PC-3 (cell line): Measurements from ENCODE around the gene CPLX1. TPM values are rescaled to one million over a fixed set of nuclear protein-coding genes. Genes with fewer than 3 reads are reported as not detected.

ENCODE experiments used
- ATAC-seq: fragments of 200-7000 bp; cut with Tn5 transposase; 2 replicates; pipeline ENCODE4 v1.9.1; 2020; ENCODE audit warnings: mild to moderate bottlenecking, moderate library complexity
- BruUV-seq: library from RNA; stranded (reverse); fragments of 400-500 nt; replicated peaks from 2 replicates; lab custom pipeline; 2021; lab: Mats Ljungman, UMichigan
- CTCF ChIA-PET: fragments of 300-600 bp; sonication (Branson Sonifier 250); formaldehyde crosslinking; loops from one replicate; lab custom pipeline; 2022; ENCODE audit warnings: antibody characterized with exemption; lab: Charles Lee
- POLR2A ChIA-PET: fragments of 300-600 bp; sonication (Branson Sonifier 250); formaldehyde crosslinking; loops from one replicate; lab custom pipeline; 2022; ENCODE audit warnings: antibody characterized with exemption; ENCODE audit not compliant: unreplicated experiment; lab: Charles Lee
- DNase-seq: peaks from one replicate; pipeline ENCODE4 v3.0.0-alpha.2; 2015
- H2AFZ ChIP-seq: fragments of 300-600 bp; sonication (generic); 2 replicates; pipeline ENCODE4 v1.6.0; 2016; ENCODE audit warnings: antibody characterized with exemption, low read length
- H3F3A ChIP-seq: fragments of 300-600 bp; sonication (generic); one replicate; pipeline ENCODE4 v1.6.0; 2017; ENCODE audit warnings: antibody characterized with exemption, low read length, control low read depth, mild to moderate bottlenecking; ENCODE audit not compliant: unreplicated experiment
- H3K27ac ChIP-seq: fragments of 300-600 bp; sonication (generic); 2 replicates; pipeline ENCODE4 v1.5.1; 2016; ENCODE audit warnings: mild to moderate bottlenecking, low read length
- H3K27me3 ChIP-seq: fragments of 300-600 bp; sonication (generic); 2 replicates; pipeline ENCODE4 v1.6.1; 2016; ENCODE audit warnings: low read length, mixed read lengths
- H3K36me3 ChIP-seq: fragments of 300-600 bp; sonication (generic); 2 replicates; pipeline ENCODE4 v1.6.1; 2016; ENCODE audit warnings: low read depth, mixed run types, low read length, mixed read lengths
- H3K4me1 ChIP-seq: fragments of 300-600 bp; sonication (generic); 2 replicates; pipeline ENCODE4 v1.5.1; 2016; ENCODE audit warnings: low read length; ENCODE audit not compliant: insufficient read depth
- H3K4me2 ChIP-seq: fragments of 300-600 bp; sonication (generic); 2 replicates; pipeline ENCODE4 v1.6.0; 2016; ENCODE audit warnings: low read length
- H3K4me3 ChIP-seq: fragments of 300-600 bp; sonication (generic); 2 replicates; pipeline ENCODE4 v1.5.1; 2016; ENCODE audit warnings: mild to moderate bottlenecking, low read length, mixed read lengths
- H3K79me2 ChIP-seq: fragments of 300-600 bp; sonication (generic); 2 replicates; pipeline ENCODE4 v1.6.1; 2017; ENCODE audit warnings: low read length, mixed read lengths
- H3K9ac ChIP-seq: fragments of 300-600 bp; sonication (generic); 2 replicates; pipeline ENCODE4 v1.6.0; 2016; ENCODE audit warnings: mild to moderate bottlenecking, low read length
- H3K9me2 ChIP-seq: fragments of 300-600 bp; sonication (generic); replicated peaks from 2 replicates; pipeline ENCODE4 v1.6.1; 2016; ENCODE audit warnings: mixed run types, low read length, mixed read lengths
- H3K9me3 ChIP-seq: fragments of 300-600 bp; sonication (generic); 2 replicates; pipeline ENCODE4 v1.6.1; 2016; ENCODE audit warnings: low read length, mixed read lengths
- H4K20me1 ChIP-seq: fragments of 300-600 bp; sonication (generic); 2 replicates; pipeline ENCODE4 v1.6.1; 2016; ENCODE audit warnings: low read length, mixed read lengths
- EZH2 ChIP-seq: fragments of 300-600 bp; sonication (generic); IDR thresholded peaks from one replicate; pipeline ENCODE4 v1.6.1; 2017; ENCODE audit warnings: antibody characterized with exemption, mild to moderate bottlenecking, low read length; ENCODE audit not compliant: unreplicated experiment
- EZH2phosphoT487 ChIP-seq: fragments of 300-600 bp; sonication (generic); IDR thresholded peaks from 2 replicates; pipeline ENCODE4 v1.6.1; 2018; ENCODE audit warnings: mild to moderate bottlenecking, antibody characterized with exemption, low read length, borderline replicate concordance
- intact Hi-C: fragments of 100-400 bp; cut with micrococcal nuclease; formaldehyde crosslinking; loops from 2 replicates; pipeline ENCODE4 v1.9.0; 2023
- total RNA-seq: library from RNA; depleted of rRNA; stranded (reverse); fragments of >200 nt; gene quantifications from 2 replicates; pipeline ENCODE4 v1.2.3, GENCODE V29; 2014
- TF ChIP-seq, protein P1 (sequence below): fragments of 300-600 bp; sonication (generic); conservative IDR thresholded peaks from 2 replicates; pipeline ENCODE4 v1.5.1; 2017; ENCODE audit warnings: antibody characterized with exemption, low read depth, mild to moderate bottlenecking, low read length

CPLX1 gene
- total RNA-seq, 1 experiment from 2014 or later, result 0.87 TPM

DNA sequence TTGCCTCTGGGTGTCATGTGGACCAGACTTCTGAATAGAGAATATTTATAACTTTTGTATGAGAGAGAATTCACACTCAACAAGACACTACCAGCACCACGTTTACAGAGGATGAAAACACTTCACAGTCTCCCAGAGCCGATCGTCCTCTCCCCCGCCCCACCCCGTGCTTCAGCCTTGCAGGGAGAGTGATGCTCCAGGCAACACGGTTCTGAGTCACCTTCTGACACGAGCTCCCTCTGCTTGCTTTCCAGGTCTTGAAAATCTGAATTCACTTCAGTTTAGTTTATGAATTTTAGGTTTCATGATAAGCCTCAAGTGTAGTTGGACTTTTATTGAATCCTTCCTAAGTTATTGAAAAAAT, 59.8 kb downstream of the CPLX1 start:
- no peaks in the 10 kb centered on the region for H3K9me2 ChIP-seq
- intact Hi-C loops, result no loop called here
- CTCF ChIA-PET, result no interaction called here
- no peak overlapping the region for H3K27ac ChIP-seq
- ATAC-seq, result peak; percentile 65
- no peaks in the 10 kb centered on the region for H3K9me3 ChIP-seq
- no peak overlapping the region for H2AFZ ChIP-seq
- POLR2A ChIA-PET, result interaction anchor here (0.6 kb wide), 2 partner anchors 146 to 350 kb away, joined by 3 to 4 read pairs; no protein-coding TSS in a partner anchor
- DNase-seq, result peak; percentile 51
- H3K36me3 ChIP-seq, result peaks cover 6% of the 10 kb centered on the region
- TF ChIP-seq, protein P1, sequence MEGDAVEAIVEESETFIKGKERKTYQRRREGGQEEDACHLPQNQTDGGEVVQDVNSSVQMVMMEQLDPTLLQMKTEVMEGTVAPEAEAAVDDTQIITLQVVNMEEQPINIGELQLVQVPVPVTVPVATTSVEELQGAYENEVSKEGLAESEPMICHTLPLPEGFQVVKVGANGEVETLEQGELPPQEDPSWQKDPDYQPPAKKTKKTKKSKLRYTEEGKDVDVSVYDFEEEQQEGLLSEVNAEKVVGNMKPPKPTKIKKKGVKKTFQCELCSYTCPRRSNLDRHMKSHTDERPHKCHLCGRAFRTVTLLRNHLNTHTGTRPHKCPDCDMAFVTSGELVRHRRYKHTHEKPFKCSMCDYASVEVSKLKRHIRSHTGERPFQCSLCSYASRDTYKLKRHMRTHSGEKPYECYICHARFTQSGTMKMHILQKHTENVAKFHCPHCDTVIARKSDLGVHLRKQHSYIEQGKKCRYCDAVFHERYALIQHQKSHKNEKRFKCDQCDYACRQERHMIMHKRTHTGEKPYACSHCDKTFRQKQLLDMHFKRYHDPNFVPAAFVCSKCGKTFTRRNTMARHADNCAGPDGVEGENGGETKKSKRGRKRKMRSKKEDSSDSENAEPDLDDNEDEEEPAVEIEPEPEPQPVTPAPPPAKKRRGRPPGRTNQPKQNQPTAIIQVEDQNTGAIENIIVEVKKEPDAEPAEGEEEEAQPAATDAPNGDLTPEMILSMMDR, result no peak
- TF ChIP-seq EZH2phosphoT487, result no peak
- TF ChIP-seq EZH2, result no peak
- H4K20me1 ChIP-seq, result peaks cover 8% of the 10 kb centered on the region; the same call in 1 of the 2 replicates
- H3K9ac ChIP-seq, result no peak overlapping the region
- H3K79me2 ChIP-seq, result peaks cover 22% of the 10 kb centered on the region; the same call in 1 of the 2 replicates
- no peaks in the 10 kb centered on the region for H3F3A ChIP-seq
- H3K27me3 ChIP-seq, result no peaks in the 10 kb centered on the region
- no peak overlapping the region for H3K4me3 ChIP-seq
- no peak overlapping the region for H3K4me2 ChIP-seq
- no TSS peak for BruUV-seq
- 0 out of 2 replicates have a peak, but pooled peaks cover 7% of the 10 kb centered on the region for H3K4me1 ChIP-seq

DNA sequence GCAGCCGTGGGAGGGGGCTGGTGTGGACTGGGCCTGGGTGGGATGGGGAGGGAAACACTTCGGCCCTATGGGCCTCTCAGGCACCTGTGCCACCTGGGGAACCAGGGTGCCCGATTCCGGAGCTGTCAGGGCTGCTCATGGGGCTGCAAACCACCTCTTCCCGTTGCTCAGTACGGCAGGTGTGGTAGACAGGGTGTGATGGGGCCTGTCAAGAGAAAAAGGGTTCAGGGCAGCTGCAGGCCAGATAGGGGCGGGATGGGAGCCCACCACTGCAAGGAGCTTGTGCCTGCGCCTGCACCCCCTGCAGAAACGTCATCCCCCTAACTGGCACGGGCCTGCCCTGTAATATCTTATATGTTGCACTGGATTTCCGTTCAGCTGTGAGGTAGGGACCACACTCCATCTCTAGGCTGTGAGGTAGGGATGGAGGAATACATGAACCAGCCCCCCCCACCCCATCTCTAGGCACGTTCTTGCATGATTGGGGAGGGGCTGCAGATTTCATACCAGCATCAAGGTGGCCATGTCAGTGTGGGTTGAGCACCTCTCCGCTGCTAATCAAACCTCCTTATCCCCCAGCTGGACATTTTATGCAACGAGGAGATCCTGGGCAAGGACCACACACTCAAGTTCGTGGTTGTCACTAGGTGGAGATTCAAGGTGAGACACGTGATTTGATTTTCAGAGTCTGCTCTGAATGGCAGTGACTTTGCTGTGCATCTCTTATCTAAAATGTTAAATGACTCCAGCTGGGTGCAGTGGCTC, 61.3 kb downstream of the CPLX1 start:
- ATAC-seq, result no peak
- ChIA-PET CTCF (no interaction called here), POLR2A (no interaction called here)
- H2AFZ ChIP-seq, result no peak overlapping the region
- intact Hi-C loops, result no loop called here
- H3K4me1 ChIP-seq, result 0 out of 2 replicates have a peak, but pooled peaks cover 7% of the 10 kb centered on the region
- H3K27me3 ChIP-seq, result no peaks in the 10 kb centered on the region
- DNase-seq, result no peak
- H3K4me2 ChIP-seq, result no peak overlapping the region
- no peaks in the 10 kb centered on the region for H3F3A ChIP-seq
- no peaks in the 10 kb centered on the region for H3K9me2 ChIP-seq
- TSS peak; percentile 1 for BruUV-seq
- 0 out of 2 replicates have a peak, but pooled peaks cover 3% of the 10 kb centered on the region for H4K20me1 ChIP-seq
- H3K4me3 ChIP-seq, result no peak overlapping the region
- peaks cover 11% of the 10 kb centered on the region; the same call in 1 of the 2 replicates for H3K79me2 ChIP-seq
- H3K9me3 ChIP-seq, result no peaks in the 10 kb centered on the region
- no peaks in the 10 kb centered on the region; the same call in none of the 2 replicates for H3K36me3 ChIP-seq
- H3K9ac ChIP-seq, result no peak overlapping the region
- H3K27ac ChIP-seq, result no peak overlapping the region
- no peak for TF ChIP-seq EZH2phosphoT487
- TF ChIP-seq EZH2, result no peak

DNA sequence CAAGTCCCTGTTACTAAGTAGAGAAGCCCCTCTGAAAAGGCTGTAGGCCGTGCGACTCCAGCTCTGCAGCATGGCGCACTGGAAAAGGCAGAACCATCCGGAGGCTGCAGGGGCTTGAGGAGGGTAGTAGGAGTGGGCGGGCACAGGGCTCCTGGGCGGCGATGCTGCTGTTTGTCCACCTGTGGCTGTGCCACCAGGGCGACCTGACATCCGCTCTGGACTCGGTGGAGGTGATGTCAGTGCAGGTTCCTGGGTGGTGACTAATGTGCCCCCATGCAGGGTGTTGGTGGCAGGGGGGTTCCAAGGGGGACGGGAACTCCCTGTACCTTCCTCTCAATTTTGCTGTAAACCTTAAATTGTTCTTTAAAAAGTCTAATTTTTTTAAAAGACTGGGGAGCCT, 62.0 kb downstream of the CPLX1 start:
- DNase-seq (no peak), ATAC-seq (no peak)
- Histone ChIP-seq H3K9me2 (no peaks in the 10 kb centered on the region), H3K27ac (no peak overlapping the region), H3K9ac (no peak overlapping the region), H3K4me2 (no peak overlapping the region), H3K4me3 (no peak overlapping the region), H3K36me3 (no peaks in the 10 kb centered on the region; the same call in none of the 2 replicates), H3K4me1 (0 out of 2 replicates have a peak, but pooled peaks cover 7% of the 10 kb centered on the region), H3K27me3 (no peaks in the 10 kb centered on the region), H3F3A (no peaks in the 10 kb centered on the region), H2AFZ (no peak overlapping the region), H3K79me2 (0 out of 2 replicates have a peak, but pooled peaks cover 7% of the 10 kb centered on the region), H3K9me3 (no peaks in the 10 kb centered on the region), H4K20me1 (0 out of 2 replicates have a peak, but pooled peaks cover 3% of the 10 kb centered on the region)
- BruUV-seq, result no TSS peak
- TF ChIP-seq EZH2phosphoT487, result no peak
- TF ChIP-seq EZH2, result no peak
- TF ChIP-seq, protein P1, result no peak
- CTCF ChIA-PET, result no interaction called here
- POLR2A ChIA-PET, result no interaction called here
- intact Hi-C loops, result no loop called here
